NCI-H774 (cell line): ENCODE measurements around the gene LILRA5.
"Not testable (repeated sequence)": the region's sequence is repeated elsewhere in the genome, so short reads cannot be mapped to it uniquely, and the experiment has no call there.

Experiments used
- DNase-seq: peaks from one replicate; lab custom pipeline; 2025; lab: John Stamatoyannopoulos, UW

LILRA5 gene

DNA sequence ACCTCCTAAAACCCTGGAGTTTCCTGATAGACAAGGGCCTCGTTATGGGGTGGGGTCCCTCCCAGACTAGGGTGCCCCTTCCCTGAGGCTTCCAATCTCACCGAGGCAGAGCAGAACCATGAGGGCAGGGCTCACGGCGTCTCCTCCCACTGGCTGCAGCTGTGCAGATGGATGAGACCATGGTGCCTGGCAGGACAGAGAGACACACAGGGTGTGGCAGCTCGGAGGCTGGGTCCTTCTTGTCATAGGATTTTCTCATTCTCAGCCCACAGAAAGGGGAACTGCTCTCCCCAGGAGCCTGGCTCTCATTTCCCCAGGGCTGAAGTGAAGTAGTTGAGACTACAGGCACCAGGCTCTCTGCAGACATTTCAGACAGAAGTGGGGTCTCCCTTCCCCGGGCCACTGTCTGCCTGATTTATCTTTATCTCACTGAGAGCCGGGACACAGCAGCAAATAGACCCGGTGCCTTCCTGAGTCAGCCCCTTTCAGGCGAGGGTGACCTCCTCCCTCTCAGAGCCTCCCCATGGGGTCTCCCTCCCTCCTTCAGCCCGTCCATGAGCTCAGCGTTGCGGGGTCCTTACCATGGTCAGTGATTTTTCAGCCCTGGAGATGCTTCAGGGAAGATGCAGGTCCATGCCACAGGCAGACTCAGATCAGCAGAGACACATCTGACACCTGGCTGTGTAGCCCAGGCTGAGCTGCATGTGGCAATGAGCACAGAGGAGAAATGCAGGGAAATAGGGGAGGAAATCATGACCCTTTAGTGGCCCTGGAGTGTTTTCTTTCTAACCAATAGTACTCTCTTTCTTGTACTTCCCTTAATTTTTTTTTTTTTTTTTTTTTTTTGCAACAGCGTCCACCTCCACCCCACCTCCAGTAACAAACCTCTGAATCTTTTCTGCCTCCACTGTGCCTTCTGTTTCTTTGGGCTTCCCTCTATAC, at the start of gene LILRA5:
Gene LILRA5 (minus strand): TSS at position 731 of the 942 bp plus-strand sequence. CDS start 147 bp downstream, at position 584.
- DNase-seq = no peak

GRCh38 chr19:54361680-54362422, 48.9 kb upstream of the LILRA5 start:
- DNase-seq = not testable (repeated sequence)

DNA sequence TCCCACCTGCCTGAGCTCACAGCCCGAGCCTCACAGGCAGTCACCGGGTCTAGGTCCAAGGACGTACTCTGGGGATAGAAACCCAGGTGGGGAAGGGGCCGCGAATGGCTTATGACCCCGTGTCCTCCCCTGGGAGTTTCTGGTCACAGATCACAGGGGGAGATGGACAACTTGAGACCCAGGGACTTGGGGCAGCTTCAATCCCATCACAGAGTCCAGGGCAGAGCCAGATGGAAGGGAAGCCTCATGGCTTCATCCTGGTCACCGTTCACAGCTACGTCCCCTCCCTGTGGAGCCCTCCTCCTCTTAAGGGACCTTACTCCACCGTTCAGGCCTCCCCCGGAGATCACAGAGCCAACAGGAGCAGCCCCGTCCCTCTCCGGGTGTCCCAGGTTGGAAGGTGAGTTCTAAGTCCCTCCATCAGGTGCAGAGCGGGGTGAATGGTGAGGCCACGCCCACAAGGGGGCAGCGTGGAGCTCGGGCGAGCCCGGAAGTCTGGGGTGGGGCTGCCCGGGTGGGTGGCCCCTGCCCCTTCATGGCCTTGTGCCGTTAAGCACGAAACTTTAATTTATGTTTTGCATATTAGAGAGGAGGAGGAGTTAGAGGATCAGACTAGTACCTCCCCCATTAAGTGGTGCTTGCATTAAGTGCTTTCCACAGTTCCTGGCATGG, 46.3 kb upstream of the LILRA5 start:
- DNase-seq = not testable (repeated sequence)

DNA sequence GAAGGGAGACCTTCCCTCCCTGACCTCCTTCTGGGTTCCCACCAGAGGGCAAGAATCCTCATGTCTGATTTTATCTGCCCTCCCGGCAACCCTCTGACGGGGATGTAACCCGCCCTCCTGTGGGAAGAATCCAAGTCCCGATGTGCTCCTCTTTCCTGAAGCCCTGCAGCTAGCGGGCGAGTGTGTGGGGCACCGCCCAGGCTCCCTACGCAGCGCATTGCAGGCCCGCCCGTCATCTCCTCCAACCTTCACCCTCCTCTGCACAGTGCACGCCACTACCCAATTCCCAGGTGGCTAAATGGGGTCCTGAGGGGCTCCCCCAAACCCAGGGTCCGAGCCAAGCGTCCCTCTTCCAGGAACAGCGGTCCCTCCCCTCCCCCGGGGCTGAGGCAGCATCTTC, 44.4 kb upstream of the LILRA5 start:
- no peak for DNase-seq

DNA sequence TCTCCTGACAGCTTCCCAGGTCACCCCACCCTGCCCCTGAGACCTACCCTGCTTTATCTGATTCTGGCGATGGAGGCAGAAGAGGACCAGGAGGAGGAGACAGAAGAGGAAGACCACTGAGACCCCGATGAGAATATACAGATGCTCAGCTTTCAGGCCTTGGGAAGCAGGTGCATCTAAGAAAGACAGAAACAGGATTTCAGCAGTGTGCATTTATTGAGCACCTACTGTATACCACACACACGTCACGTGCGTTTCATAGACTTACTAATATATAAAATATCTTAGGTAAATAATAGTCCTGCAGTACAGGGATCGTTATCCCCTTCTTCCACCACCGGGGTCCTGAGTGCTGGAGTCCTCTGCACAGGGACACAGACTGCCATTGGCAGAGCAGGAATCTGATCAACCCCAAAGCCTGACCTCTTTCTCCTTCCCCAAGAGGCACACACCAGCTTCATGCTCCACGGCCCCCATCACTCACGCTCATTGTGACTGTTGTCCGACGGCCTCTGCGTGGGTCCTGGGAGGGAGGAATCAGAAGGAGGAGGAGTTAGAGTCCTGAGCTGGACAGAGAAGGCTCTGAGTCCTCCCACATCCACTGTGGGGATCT, 43.6 kb upstream of the LILRA5 start:
- no peak for DNase-seq

DNA sequence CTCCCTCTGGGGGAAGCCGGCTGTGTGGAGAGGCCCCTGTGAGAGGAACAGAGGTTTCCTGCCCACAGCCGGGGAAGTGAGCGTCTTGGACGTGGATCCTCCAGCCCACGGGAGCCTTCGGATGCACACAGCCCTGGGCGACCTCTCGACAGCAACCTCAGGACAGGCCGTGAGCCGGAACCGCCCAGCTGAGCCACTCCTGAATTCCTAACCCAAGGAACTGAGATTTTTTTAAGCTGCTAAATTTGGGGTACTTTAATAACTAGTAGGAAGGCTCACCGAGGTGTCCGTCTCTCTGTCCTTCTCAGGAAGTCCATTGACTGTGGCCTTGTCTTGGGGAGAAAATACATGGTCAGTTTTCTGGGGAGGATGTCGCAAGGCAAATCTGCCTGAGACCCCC, 42.7 kb upstream of the LILRA5 start:
- DNase-seq = no peak

GRCh38 chr19:54354761-54355160, 41.8 kb upstream of the LILRA5 start:
- DNase-seq = no peak

GRCh38 chr19:54352546-54352945, 39.6 kb upstream of the LILRA5 start:
- DNase-seq = no peak

- no peak for DNase-seq
Measured at GRCh38 chr19:54352041-54352440, 39.1 kb upstream of the LILRA5 start.

DNA sequence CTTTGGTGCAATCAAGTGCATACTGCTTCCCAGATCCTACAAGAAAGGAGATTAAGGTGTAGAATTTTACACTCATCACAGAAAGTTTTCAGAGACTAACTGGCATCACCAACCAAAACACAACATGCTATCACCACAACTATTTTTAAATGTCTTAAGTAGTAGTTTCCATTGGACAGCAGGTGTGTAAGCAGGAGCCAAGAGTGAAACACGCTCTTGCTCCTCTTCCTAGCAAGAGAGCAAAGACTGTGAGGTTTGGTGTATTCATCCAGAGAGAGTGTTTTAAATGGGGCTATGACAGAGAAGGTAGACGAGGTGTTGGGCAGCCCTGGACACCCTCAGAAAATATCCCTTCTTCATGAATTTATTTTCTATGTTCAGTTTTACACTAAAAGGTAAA, 38.5 kb upstream of the LILRA5 start:
- DNase-seq = no peak

DNA sequence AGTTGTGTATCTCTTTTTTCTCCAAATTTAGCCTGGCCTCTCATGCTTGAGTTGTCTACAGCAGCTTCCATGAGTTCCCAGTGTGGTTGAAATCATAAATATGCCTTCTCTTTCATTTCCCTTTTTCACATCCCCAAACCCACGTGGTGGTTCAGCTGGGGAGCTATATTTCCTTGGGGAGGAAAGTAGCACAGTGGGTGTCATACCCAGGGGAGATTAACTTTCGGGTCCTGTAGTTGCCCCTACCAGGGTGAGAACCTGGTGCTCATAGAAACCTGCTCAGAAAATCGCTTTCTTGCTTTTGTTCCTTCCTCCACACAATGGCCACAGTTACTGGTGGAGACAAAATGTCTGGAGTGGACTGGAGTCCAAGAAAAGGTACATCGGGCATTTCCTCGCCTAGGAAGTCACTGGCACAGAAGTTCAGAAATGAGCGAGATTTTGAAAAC, 33.0 kb upstream of the LILRA5 start:
- DNase-seq = no peak

- no peak for DNase-seq
Measured at GRCh38 chr19:54343868-54344267, 30.9 kb upstream of the LILRA5 start.

DNA sequence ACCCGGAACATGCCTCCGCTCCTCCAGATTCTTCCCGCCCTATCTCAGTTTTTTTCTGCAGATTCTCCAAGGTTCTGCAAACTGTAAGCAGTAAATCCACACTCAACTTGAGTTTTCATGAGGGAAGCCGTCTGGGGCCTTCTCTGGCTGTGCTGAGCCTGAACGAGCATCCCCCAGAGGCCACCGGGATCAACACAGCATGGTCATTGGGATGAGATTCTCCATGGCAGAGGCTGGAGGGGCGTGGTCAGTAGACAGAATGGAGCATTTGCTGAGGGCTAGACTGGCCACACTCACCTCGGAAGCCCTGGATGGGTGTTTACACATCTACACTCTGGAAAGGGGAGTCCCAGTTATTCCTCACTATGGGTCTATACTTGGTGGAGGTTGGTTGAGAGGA, 28.3 kb upstream of the LILRA5 start:
- no peak for DNase-seq

GRCh38 chr19:54339646-54340358, 26.8 kb upstream of the LILRA5 start:
- DNase-seq = no peak

- DNase-seq = no peak
Measured at GRCh38 chr19:54338521-54338920, 25.6 kb upstream of the LILRA5 start.

GRCh38 chr19:54337858-54338230, 24.9 kb upstream of the LILRA5 start:
- no peak for DNase-seq

DNA sequence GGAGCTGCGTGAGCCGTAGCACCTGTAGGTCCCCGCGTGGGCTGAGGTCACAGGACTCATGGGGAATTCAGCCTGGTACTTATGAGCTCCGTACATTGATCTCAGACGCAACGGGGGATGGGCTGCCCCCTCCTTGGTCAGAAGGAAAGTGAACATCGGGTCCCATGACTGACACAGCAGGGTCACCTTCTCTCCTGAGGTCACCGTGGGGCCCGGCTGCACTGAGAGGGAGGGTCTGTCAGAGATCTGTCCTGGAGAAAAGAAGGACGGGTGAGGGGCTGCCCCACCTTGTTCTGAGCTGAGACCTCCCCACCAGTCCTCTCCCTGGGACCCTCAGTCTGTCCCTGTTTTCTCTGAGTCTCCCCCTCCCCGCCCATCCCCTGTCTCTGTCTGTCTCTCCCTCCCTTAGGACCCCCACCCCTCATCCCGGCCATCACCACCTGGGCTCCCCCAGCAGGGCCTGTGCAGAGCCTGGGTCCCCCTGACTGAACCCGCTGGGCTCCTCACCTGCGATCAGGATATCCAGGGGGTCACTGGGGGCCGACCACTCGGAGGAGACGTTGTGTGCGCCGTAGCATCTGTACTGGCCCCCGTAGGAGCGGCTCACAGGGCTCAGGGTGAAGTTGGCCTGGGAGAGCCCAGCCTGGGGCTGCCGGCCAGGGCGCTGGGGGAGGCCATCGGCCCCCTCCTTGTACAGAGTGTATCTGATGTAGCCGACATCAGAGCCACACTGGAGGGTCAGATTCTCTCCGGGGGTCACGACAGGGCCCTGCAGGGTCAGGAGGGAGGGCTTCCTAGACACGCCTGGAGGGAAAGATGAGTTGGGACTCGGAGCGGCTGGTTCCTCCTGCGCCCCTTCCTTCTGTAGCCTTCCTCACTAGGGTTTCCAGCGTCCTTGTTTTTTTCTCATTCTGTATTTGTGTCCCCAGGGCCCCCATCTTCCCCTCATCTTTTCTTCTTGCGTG, 24.2 kb upstream of the LILRA5 start:
- DNase-seq = no peak

- DNase-seq = no peak
Measured at GRCh38 chr19:54335979-54336892, 23.3 kb upstream of the LILRA5 start.

DNA sequence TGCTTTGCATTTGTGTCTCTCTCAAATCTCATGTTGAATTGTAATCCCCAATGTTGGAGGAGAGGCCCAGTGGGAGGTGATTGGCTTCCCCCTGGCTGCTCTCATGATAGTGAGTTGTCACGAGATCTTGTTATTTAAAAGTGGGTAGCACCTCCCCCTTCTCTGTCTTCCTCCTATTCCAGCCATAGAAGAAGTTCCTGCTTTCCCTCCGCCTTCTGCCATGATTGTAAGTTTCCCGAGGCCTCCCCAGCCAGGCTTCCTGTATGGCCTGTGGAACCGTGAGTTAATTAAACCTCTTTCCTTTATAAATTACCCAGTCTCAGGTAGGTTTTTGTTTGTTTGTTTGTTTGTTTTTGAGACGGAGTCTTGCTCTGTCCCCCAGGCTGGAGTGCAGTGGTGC, 22.2 kb upstream of the LILRA5 start:
- DNase-seq = no peak
